MM.1S (cell line): ENCODE results near the gene STK17B.

Source experiments
- CTCF ChIP-seq: fragments of 300-600 bp; sonication (generic); IDR thresholded peaks from 2 replicates; pipeline ENCODE4 v1.5.1; 2016; ENCODE audit warnings: antibody characterized with exemption, low read length, mixed read lengths
- EZH2 ChIP-seq: fragments of 300-600 bp; sonication (generic); optimal IDR thresholded peaks from 2 replicates; pipeline ENCODE3; 2017; ENCODE audit warnings: low read depth, mild to moderate bottlenecking, antibody characterized with exemption, low read length, mixed read lengths
- EZH2phosphoT487 ChIP-seq: fragments of 300-600 bp; sonication (generic); IDR thresholded peaks from 2 replicates; pipeline ENCODE4 v1.6.1; 2018; ENCODE audit warnings: antibody characterized with exemption, low read length

GRCh38 chr2:196220671-196221070, 49.3 kb upstream of the STK17B start:
- TF ChIP-seq CTCF: no peak
- no peak for TF ChIP-seq EZH2
- TF ChIP-seq EZH2phosphoT487: no peak
